GM18517 (cell line): Measurements from ENCODE around the gene TUBGCP3.

Experiments
- ATAC-seq: cut with Tn5 transposase; IDR thresholded peaks from one replicate; pipeline ENCODE4 v1.9.1; 2021; ENCODE audit warnings: mild to moderate bottlenecking, moderate library complexity; ENCODE audit not compliant: unreplicated experiment

TUBGCP3 gene

DNA sequence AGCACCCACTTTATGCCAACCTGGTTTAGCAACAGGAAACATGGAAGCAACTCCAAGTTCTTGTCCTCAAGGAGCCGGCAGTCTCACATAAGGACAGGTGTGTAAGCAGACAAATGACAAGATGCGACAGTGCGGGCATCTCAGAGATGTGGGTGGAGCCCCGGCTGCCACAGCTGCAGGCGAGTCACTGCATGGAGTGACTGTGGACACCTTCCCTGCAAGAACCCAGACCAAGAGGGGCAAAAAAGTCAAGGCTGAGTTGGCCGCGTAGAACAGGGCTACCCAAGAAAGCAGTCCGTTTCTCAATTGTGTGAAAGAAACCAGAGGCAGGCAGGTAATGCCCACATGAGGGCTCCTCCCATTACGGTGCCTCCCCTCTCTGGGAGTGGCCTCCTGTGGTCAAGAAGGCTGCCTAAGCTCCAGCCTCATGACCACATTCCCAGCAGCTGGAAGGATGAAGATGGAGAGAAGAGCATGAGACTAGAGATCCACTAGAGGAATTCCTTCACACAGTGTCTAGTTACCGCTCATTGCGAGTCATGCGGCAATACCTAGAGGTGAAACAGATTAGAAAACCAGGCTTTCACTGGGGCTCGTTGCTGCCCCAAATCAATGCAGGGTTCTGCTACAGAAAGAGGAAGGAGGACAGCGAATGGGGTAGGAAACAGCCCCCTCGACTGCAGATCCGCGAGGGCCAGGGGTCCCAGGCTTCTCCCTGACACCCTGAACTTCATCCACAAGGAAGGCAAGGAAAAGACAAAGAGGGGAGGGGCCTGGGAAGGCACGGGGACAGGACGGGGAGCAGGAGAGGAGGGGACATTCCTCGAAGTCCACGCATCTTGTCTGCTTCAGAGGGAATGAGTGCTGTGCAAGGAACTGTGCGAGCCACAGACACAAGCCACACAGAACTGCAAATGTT lies 131.6 kb downstream of the TUBGCP3 start:
- ATAC-seq = no peak

DNA sequence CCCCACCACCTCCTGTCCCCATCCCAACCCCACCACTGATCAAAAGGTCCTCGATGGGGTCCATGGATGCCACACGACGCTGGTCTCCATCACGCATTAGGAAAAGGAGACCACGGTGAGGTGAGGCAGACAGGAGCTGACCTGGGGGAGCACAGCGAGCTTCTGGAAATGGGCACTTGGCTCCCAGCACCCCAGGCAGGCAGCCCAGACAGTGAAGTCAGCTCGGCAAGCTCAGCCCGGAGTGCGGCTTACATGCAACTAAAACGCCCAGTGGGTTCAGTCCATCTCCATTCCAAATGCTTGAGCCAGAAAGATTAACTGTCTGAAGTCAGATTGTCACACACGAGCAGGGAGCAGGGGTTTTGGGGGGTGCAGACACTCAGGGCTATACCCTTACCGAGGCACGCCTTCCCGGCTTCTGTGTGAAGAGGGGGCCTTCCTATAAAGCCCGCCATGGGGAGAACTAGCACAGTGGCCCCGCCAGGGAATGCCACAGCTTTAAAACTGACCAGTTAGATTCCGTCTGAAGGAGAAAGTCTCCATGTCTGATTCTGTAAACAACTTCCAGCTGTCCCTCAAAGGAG lies 132.4 kb downstream of the TUBGCP3 start:
- ATAC-seq = no peak

DNA sequence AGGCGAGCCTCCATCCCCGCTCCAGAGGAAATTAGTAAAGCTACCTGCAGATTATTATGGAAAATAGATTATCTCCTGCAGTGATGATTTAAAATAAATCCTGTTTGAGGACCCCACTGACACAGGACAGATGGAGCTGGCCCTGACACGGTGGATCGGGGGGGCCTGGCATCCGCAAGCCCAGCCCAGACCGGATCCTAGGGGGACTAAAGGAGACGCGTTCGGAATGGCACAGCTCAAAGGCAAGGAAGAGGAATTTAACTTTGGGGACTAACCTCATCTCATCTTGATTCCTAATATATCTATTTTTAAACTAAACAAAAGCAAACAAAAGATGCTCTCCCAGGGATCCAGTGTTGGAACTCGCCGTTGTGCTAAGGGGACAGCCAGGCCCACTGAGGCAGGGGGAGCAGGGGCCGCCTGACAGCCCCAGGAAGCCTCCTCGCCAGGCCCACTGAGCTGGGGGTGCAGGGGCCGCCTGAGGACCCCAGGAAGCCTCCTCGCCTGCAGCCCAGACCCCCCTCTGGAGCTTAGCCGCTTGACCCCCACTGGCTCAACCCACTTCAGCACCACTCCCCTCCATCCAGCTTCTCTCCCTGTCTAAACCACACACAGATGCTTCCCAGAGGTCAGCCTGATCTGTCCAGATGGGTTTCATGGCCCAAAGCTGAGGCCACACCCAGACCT lies 133.2 kb downstream of the TUBGCP3 start:
- ATAC-seq = no peak

DNA sequence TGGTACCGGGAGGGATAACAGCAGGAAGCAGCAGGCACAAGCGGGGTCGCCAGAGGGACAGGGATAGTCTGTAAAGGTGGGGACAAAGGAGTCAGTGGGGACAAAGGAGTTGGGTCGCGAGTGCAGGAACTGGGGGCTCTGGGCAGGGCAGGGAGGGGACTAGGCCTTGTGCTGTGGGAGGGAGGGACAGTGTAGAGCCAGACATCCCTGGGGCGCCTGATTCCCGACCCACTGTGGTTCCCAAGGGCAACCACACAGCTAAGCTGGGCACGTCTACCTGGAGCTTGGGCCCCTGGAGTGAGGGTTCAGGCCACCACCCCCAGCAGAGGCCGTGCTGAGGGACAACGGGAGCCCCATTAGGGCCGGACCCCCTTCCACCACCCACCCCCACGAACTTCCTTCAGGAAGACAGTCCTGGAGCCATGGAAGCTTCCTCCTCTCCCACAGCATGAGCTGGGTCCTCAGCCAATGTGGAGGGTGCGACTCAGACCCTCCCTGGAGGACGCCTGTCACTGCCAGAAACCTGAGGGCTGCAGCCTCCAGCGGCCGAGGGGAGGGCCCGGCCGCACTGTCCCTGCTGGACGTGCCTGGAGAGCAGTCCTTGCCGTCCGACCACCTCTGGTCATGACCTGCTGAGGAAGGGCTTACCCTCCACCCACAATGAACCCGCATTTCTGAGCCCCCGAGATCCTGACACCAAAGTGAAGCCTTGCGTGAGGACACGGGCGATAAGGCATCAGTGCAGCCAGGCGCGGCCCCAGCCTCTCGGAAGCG lies 133.9 kb downstream of the TUBGCP3 start:
- no peak for ATAC-seq

DNA sequence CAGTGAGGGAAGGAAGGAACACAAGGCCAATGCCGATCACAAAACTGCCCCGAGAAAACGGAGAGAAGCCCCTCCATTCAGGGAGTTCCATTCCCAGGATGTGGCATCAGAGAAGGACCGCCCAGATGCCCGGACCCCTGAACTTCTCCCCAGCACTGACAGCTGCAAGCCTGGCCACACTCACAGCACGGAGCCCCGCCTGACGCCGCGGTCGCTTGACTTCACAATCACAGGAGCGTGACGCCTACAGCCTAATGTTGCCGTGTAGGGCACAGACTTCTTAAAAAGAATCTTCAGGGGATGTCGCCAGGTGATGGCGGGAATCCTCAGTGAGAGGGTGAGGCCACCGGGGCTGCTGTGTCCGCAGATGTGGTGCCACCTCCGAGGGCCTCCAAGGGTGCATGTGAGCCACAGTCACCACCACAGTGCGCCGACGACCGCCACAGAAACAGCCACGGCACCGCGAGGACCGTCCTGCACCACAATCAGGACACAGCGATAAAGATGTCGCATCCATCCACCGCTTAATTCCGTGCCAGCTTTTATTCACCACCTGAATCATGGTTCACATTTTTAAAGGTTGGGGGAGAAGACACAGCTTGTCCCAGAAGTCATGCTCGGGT lies 134.6 kb downstream of the TUBGCP3 start:
- ATAC-seq = no peak

DNA sequence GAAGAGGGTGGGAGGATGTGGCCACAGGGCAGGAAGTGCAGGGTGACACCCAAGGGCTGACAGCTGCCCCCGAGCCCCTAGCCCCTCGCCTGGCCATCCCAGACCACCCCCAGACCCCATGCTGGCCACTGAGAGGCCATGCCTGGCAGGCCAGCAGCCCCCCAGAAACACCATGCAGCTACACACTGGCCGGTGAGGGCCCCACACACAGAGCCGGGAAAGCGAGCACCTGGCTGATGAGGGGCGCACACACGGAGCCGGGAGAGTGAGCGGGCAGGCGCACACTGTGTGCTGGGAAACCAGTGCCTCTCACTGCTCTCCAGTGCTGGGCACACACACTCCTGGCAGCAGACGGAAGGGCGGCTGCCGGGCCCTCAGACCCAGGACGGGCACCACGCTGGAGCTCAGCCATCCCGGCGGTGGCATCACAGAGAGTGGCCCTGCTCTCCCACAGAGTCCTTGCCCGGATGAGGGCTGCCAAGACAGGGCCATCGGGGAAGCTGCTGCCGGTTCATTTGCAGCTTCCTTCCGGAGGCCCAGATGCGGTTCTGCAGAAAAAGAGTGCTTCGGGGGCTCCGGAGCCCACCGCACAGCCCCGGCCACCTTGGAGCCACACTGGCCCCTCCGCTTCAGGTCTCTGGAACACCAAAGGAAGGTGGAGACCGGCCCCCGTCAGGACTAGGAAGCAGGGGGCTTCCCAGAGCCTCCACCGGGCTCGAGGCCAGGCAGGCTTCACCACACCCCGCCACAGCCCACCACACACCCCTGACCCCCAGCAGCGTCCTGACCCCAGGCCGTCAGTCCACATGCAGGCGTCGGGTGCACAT lies 135.4 kb downstream of the TUBGCP3 start:
- no peak for ATAC-seq

DNA sequence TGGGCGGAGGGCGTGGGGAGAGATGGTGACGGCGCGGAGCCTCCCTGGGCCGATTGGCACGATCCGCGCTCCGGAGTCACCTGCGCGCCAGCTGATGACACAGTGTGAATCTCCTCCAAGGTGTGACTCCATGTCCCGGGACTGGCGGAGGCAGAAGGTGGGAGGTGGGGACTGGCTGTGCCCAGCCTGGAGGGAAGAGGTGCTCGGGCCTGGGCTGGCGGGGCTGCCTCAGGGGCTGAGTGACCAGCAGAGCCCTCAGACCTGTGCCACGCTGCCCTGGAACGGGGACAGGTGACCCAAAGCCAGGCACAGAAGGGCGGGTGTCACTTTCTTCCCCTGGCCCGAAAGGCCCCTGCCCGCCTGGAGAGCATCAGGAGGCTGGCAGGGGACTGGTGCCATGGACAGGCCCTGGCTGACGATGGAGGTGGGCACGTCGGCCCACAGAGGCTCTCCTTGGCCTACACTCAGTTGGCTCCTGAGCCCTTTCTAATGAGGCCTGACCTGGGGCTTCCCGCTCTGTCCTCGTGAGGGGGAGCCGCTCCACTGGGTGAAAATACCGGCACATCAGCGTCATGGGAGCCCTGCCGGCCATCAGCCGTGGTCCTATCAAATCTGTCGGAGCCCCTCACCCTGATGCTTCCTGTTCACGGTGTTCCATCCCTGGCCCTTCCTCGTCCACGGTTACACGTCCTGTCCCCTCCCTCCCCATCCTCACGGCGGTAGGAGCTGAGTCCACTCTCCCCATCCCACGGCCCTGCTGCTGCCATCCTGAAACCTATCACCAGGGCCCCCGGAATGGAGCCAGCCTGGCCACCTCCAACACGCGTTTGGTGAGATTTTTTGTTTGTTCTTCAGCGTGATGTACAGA lies 136.2 kb downstream of the TUBGCP3 start:
- no peak for ATAC-seq

DNA sequence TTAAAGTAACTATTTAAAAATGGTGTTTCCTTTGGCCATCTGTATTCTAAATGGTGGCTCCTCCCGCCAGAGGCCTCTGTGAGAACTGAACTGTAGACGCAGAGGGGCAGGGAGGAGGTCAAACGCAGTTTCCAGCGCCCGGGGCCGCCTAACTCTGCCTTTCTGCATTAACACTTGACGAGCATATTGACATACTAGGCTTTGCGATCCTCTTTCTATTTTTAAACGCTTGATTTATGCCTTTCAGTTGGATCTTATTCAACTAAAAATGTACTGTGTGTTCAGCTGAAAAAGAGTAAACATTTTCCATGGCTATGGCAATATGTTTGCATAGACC lies 137.1 kb downstream of the TUBGCP3 start:
- ATAC-seq = no peak

DNA sequence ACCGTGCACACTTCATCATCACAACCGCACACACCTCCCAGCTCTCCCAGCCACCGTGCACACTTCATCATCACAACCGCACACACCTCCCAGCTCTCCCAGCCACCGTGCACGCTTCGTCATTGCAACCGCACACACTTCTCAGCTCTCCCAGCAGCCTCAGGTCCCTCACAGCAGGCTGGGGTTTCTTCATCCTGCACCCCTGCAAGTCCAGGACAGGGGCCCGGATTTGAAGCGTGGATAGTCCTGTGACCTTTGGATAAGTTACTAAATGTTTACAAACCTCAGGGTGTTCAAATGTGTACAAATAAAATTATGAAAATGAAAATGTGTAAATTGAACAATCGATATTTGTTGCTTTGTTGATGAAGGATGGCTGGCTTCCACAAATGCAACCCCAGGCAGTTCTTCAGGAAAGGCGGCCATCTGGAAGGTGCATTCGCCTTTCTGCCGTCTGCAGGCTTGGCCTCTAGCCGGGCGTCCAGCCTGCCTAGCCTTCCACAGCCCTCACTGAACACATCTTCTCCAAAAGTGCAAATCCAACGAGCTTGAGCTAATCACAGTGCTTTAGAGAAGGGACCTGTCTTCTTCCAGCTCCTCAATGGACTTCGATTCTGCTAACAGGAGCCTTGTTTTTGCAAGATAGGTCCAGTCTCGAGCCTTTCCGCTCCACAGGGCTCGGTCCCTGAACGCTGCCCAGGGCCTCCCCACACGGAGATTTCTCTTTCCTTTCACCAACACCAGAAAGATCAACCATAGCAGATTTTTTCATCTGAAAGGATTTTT lies 137.6 kb downstream of the TUBGCP3 start:
- ATAC-seq = no peak

DNA sequence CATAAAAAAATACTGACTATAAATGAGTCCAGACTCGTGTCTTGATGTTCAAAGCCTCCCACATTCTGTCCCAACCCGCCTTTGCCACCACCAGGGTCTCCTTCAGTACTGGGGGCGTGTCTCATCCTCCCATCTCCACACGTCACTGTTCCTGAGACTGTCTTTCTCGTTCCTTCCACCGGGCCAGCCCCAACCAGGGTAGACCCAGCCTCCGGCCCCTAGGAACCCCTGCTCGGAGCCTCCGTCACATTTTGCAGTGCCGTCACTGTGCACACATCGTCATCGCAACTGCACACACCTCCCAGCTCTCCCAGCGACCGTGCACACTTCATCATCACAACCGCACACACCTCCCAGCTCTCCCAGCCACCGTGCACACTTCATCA lies 138.4 kb downstream of the TUBGCP3 start:
- no peak for ATAC-seq

DNA sequence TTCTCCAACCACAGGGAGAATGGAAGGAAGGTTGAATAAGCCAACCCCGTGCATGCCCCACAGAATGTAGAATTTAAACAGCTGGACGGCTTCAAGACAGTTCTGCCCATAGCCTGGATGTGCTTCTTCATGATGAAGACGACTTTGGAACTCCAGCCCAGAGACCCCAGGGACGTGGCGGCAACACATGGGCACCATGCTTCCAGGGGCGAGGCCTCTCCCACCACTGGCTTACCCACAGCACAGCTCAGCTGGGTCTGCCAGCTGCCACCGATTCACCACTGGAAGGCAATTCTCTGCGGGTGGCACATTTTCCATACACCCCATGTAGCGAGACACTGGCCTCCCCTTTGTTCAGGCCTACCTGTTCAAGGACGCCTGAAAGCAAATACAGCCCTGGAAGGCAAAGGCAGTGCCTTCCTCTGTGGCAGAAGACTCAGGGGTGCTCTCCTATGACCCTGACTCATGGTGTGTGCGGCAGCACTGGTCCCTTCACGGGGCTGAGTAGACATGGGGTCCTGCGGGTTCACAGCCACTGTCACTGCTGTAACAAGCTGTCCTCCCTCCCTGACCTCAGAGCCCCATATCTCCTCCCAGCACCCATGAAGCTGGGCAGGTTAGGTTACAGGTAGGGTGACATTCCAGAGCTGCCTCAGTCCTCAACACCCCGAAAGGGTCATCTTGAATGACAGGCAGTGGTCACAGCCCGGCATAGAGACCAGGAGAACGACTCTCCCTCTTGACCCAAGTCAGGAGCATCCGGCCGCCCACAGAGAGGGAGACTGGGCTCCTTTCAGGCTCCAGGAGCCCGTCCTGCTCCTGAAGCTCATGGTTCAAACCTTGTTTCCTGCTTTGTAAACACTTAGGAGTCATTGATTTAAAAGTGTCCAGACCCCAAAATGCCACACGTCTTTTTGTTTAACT lies 139.1 kb downstream of the TUBGCP3 start:
- no peak for ATAC-seq

DNA sequence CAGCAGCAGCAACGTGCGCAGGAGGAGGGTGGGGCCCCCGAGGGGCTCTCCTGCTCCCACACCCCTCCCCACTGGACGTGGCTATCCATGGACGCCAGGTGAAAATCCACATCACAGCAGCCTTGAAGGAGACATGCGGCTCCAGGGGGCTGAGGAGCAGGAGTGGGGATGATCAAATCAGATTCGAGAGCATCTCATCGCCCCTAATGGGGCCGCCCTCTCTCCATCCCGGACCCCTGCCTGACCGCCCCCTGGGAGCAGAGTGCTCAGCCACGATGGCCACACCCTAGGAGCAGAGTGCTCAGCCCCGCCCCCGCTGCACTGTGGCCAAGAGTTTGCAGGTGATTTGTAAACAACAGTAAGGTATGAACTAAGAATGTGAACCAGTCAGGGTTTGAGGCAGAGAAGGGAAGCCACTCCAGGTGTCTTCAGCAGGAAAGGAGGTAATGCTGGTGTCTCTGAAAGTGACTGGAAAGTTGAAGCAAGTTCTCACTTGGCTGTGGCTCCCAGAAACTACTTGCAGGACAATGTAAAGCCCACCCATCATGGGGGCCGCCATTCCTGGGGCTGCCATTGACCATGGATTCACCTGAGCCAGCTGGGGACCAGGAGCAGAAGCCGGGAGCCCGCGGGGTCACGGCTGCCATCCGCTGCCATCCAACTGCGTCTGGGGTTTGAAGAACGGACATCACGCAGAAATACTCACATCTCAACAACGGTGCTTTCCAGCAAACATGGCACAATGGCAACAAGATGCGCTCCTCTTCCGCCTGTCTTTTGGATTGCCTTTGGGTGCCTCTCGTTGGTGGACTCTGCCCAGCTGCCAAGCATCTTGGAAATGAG lies 140.0 kb downstream of the TUBGCP3 start:
- ATAC-seq = no peak

DNA sequence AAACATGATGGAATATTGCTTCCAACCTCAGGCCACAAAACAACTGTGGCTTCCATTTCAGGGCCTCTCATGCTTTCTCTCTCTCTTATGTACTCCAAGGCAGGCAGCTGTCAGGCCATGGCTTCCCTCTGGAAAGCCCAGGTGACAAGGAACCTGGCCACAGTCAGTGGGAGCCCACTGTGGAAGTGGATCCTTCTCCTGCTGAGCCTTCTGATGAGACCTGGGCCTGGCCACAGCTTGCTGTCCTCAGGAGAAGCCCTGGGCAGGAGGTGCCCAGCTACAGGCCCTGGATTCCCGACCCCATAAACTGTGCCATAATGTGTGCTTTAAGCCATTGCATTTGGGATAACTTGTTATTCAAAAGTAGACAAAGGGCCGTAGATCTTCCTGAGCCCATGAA lies 140.6 kb downstream of the TUBGCP3 start:
- ATAC-seq = no peak

DNA sequence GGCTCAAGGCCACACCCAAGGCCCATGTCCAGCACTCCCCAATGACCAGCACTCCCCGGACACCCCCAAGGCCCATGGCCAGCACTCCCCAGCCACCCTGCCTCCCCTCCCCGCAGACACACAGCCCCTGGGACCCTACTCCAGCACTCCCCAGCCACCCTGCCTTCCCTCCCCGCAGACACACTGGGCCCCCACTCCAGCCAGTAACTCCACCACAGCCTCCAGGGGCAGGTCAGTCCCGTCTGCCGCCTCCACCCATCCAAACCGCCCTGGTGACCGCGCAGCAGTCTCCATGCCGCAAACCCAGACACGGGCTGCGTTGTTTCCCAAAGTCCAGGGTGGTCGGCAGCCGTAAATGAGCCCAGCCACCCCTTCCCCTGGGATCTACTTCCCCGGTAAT lies 141.1 kb downstream of the TUBGCP3 start:
- no peak for ATAC-seq

DNA sequence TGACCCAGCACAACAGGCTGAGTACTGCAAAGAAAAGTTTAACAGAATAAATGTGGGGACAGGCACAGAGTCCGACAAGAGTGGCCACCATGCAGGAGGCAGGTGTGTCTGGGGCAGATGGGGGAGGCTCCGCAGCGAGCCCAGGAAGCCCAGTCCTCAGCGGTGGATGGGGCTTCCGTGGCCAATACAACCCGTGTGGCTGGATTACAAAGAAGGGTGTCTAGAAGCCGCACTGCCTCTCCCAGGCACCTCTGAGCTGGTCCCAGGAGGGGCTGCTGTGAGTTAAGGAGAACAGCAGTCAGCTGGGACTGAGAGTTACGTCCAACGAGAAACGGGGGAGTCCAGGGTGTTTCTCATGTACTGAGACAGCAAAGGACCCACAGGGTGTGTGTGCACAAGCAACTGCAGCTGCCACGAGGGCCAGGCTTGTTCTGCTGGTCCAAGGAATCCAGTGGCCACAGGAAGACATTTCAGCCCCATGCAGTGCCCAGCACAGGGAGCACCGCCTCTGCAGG lies 141.5 kb downstream of the TUBGCP3 start:
- no peak for ATAC-seq
